HCT116 (cell line): Measurements from ENCODE around the gene SPON1. TPM values are rescaled to one million over a fixed set of nuclear protein-coding genes. Genes with fewer than 3 reads are reported as not detected.

Experiments
- ATAC-seq: fragments of 200-7000 bp; cut with Tn5 transposase; 2 replicates; pipeline ENCODE4 v1.9.1; 2020; ENCODE audit warnings: mild to moderate bottlenecking, moderate library complexity
- BruUV-seq: library from RNA; stranded (reverse); fragments of 400-500 nt; replicated peaks from 2 replicates; lab custom pipeline; 2021; lab: Mats Ljungman, UMichigan
- CTCF ChIA-PET: fragments of 300-600 bp; sonication (Branson Sonifier 250); formaldehyde crosslinking; loops from one replicate; lab custom pipeline; 2021; ENCODE audit warnings: antibody characterized with exemption; lab: Charles Lee
- POLR2A ChIA-PET: fragments of 300-600, 350-600 bp; sonication (Branson Sonifier 250); formaldehyde crosslinking; loops from one replicate; lab custom pipeline; 2021; ENCODE audit warnings: antibody characterized with exemption; lab: Charles Lee
- RAD21 ChIA-PET, 2 experiments: fragments of 300-600 bp; sonication (Branson Sonifier 250); formaldehyde crosslinking; loops; one replicate each; lab custom pipeline; 2023; ENCODE audit warnings: low total read pairs in 2 of 2; ENCODE audit not compliant: uncharacterized antibody in 2 of 2, unreplicated experiment in 2 of 2, low non-redundant PET in 1 of 2; lab: Charles Lee
- DNase-seq: peaks from one replicate; pipeline ENCODE4 v3.0.0-alpha.2; 2010; ENCODE audit warnings: low read depth, low spot score
- H2AFZ ChIP-seq: fragments of 200-600 bp; shearing (Covaris generic), sonication (generic); 2 replicates; pipeline ENCODE4 v1.6.1; 2017; ENCODE audit warnings: low read depth, mixed run types, mixed read lengths, antibody characterized with exemption, low read length; ENCODE audit not compliant: poor library complexity, severe bottlenecking
- H3K27ac ChIP-seq: 2 replicates; pipeline ENCODE4 v1.5.1; 2012; ENCODE audit warnings: low read depth, low read length
- H3K27me3 ChIP-seq: fragments of 200-600 bp; sonication (generic); 2 replicates; pipeline ENCODE4 v1.6.1; 2016; ENCODE audit warnings: mixed run types, low read length, mixed read lengths; ENCODE audit not compliant: insufficient read depth
- H3K36me3 ChIP-seq, 2 experiments: fragments of 200-500 bp in 1 of 2; fragments of 200-600 bp in 1 of 2; sonication (Bioruptor generic) in 1 of 2; sonication (generic) in 1 of 2; 2 replicates each; pipeline versions ENCODE4 v1.5.1 to v1.6.1; 2014 to 2016; ENCODE audit warnings: low read length in 2 of 2, inconsistent platforms in 1 of 2, mixed read lengths in 1 of 2, mixed run types in 1 of 2; ENCODE audit not compliant: insufficient read depth in 2 of 2, control insufficient read depth in 1 of 2
- H3K4me1 ChIP-seq, 2 experiments: fragments of 200-600 bp in 1 of 2; sonication (generic) in 1 of 2; 2 replicates each; pipeline versions ENCODE4 v1.5.1 to v1.6.1; 2012 to 2017; ENCODE audit warnings: low read length in 2 of 2, inconsistent platforms in 1 of 2, mild to moderate bottlenecking in 1 of 2, mixed read lengths in 1 of 2, mixed run types in 1 of 2, moderate library complexity in 1 of 2; ENCODE audit not compliant: insufficient read depth in 2 of 2, control insufficient read depth in 1 of 2
- H3K4me2 ChIP-seq: fragments of 200-600 bp; sonication (generic); 2 replicates; pipeline ENCODE4 v1.6.1; 2017; ENCODE audit warnings: mixed run types, low read length, mixed read lengths
- H3K4me3 ChIP-seq, 2 experiments: fragments of 200-600 bp in 1 of 2; sonication (generic) in 1 of 2; replicated peaks in 1 of 2; 2 replicates each; pipeline ENCODE4 v1.5.1; 2011 to 2016; ENCODE audit warnings: low read length in 2 of 2, control low read depth in 1 of 2, low read depth in 1 of 2, mild to moderate bottlenecking in 1 of 2, mixed read lengths in 1 of 2, mixed run types in 1 of 2
- H3K79me2 ChIP-seq: fragments of 200-600 bp; sonication (generic); 2 replicates; pipeline ENCODE4 v1.6.1; 2017; ENCODE audit warnings: mild to moderate bottlenecking, mixed run types, low read length, moderate library complexity, mixed read lengths; ENCODE audit not compliant: insufficient read depth
- H3K9ac ChIP-seq: fragments of 200-600 bp; sonication (generic); 2 replicates; pipeline ENCODE4 v1.6.1; 2016; ENCODE audit warnings: low read length, mixed read lengths
- H3K9me2 ChIP-seq: fragments of 200-600 bp; sonication (generic), shearing (Covaris generic); 2 replicates; pipeline ENCODE4 v1.6.1; 2017; ENCODE audit warnings: mixed run types, mild to moderate bottlenecking, moderate library complexity; ENCODE audit not compliant: insufficient read depth
- H3K9me3 ChIP-seq, 2 experiments: fragments of 200-500 bp in 1 of 2; fragments of 200-600 bp in 1 of 2; sonication (Bioruptor generic) in 1 of 2; sonication (generic) in 1 of 2; 2 replicates each; pipeline ENCODE4 v1.6.1; 2014 to 2017; ENCODE audit warnings: low read length in 2 of 2, mixed read lengths in 2 of 2, inconsistent platforms in 1 of 2, low read depth in 1 of 2, mild to moderate bottlenecking in 1 of 2, mixed run types in 1 of 2, moderate library complexity in 1 of 2; ENCODE audit not compliant: control insufficient read depth in 1 of 2, insufficient read depth in 1 of 2
- H4K20me1 ChIP-seq: fragments of 200-600 bp; sonication (generic), shearing (Covaris generic); 2 replicates; pipeline ENCODE4 v1.6.1; 2017; ENCODE audit warnings: mixed run types, mild to moderate bottlenecking, moderate library complexity; ENCODE audit not compliant: insufficient read depth
- CBX3 ChIP-seq: IDR thresholded peaks from 2 replicates; pipeline ENCODE4 v1.6.1; 2012; ENCODE audit warnings: low read depth
- EZH2phosphoT487 ChIP-seq: fragments of 200-600 bp; IDR thresholded peaks from 2 replicates; pipeline ENCODE4 v1.6.1; 2018; ENCODE audit warnings: antibody characterized with exemption, borderline replicate concordance
- JUND ChIP-seq: IDR thresholded peaks from 2 replicates; pipeline ENCODE4 v1.6.1; 2012
- POLR2AphosphoS5 ChIP-seq: IDR thresholded peaks from 2 replicates; pipeline ENCODE4 v1.6.1; 2011; ENCODE audit warnings: mild to moderate bottlenecking, low read depth, low read length, moderate library complexity
- SIN3A ChIP-seq: IDR thresholded peaks from 2 replicates; pipeline ENCODE4 v1.6.1; 2012; ENCODE audit warnings: low read depth
- SRF ChIP-seq: IDR thresholded peaks from 2 replicates; pipeline ENCODE4 v1.6.1; 2012; ENCODE audit warnings: low read depth
- TCF7L2 ChIP-seq: IDR thresholded peaks from 2 replicates; pipeline ENCODE4 v1.7.0; 2011; ENCODE audit warnings: borderline replicate concordance, inconsistent platforms; ENCODE audit not compliant: insufficient read depth, insufficient read length; ENCODE audit errors: extremely low read depth
- ZNF274 ChIP-seq: fragments of 200-500 bp; sonication (Bioruptor generic); IDR thresholded peaks from 2 replicates; pipeline ENCODE4 v1.6.1; 2014; ENCODE audit warnings: mild to moderate bottlenecking, low read depth, low read length, inconsistent platforms
- intact Hi-C: fragments of 100-400 bp; cut with micrococcal nuclease; formaldehyde crosslinking; loops from 2 replicates; pipeline ENCODE4 v1.10.0; 2022
- total RNA-seq: library from RNA; stranded (reverse); gene quantifications from one replicate; pipeline ENCODE4 v1.2.1, GENCODE V29; 2021; ENCODE audit not compliant: unreplicated experiment
- TF ChIP-seq, protein P1 (sequence below), 3 experiments: fragments of 200-600 bp in 1 of 3; sonication (generic) in 1 of 3; IDR thresholded peaks in 2 of 3; conservative IDR thresholded peaks in 1 of 3; 2 replicates each; pipeline ENCODE4 v1.5.1; 2012 to 2017; ENCODE audit warnings: low read depth in 2 of 3, low read length in 2 of 3, antibody characterized with exemption in 1 of 3, borderline replicate concordance in 1 of 3, control low read depth in 1 of 3, mild to moderate bottlenecking in 1 of 3, mixed read lengths in 1 of 3, mixed run types in 1 of 3, moderate library complexity in 1 of 3; ENCODE audit not compliant: insufficient read depth in 1 of 3
- TF ChIP-seq, protein P2 (sequence below): IDR thresholded peaks from 2 replicates; pipeline ENCODE4 v1.6.1; 2011; ENCODE audit warnings: mild to moderate bottlenecking, low read length, moderate library complexity; ENCODE audit not compliant: insufficient replicate concordance; ENCODE audit errors: extremely low read depth
- TF ChIP-seq, protein P3 (sequence below): IDR thresholded peaks from 2 replicates; pipeline ENCODE4 v1.6.1; 2012
- TF ChIP-seq, protein P4 (sequence below): IDR thresholded peaks from 2 replicates; pipeline ENCODE4 v1.6.1; 2012; ENCODE audit warnings: low read depth

SPON1 gene
- total RNA-seq, 1 experiment from 2014 or later: 0.17 TPM

DNA sequence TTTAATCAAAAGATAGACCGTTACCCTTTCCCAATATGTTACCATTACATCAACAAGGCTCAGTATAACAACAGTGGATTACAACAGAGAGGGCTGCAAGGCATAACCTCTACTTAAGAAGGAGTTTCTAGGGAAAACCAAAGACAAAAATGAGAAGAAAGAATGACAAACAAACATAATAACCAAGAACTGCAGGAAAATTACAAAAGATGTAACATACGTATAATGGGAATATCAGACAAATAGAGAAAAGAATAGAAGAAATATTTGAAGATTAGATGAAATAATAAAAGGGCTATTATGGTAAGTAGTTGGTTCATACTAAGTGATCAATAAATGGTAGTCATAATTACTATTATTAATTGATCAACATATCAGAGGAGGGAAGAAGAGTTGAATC, 39.1 kb downstream of the SPON1 start:
- TF ChIP-seq JUND: no peak
- TF ChIP-seq, protein P1, sequence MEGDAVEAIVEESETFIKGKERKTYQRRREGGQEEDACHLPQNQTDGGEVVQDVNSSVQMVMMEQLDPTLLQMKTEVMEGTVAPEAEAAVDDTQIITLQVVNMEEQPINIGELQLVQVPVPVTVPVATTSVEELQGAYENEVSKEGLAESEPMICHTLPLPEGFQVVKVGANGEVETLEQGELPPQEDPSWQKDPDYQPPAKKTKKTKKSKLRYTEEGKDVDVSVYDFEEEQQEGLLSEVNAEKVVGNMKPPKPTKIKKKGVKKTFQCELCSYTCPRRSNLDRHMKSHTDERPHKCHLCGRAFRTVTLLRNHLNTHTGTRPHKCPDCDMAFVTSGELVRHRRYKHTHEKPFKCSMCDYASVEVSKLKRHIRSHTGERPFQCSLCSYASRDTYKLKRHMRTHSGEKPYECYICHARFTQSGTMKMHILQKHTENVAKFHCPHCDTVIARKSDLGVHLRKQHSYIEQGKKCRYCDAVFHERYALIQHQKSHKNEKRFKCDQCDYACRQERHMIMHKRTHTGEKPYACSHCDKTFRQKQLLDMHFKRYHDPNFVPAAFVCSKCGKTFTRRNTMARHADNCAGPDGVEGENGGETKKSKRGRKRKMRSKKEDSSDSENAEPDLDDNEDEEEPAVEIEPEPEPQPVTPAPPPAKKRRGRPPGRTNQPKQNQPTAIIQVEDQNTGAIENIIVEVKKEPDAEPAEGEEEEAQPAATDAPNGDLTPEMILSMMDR (IDR thresholded peaks at IDR 0.05 in 2 of 3, conservative IDR thresholded peaks at IDR 0.05 in 1 of 3; ENCODE audit: borderline replicate concordance in 1 of 3, insufficient read depth in 1 of 3, low read depth in 2 of 3, low read length in 2 of 3): no peak
- TF ChIP-seq TCF7L2: no peak
- TF ChIP-seq, protein P2, sequence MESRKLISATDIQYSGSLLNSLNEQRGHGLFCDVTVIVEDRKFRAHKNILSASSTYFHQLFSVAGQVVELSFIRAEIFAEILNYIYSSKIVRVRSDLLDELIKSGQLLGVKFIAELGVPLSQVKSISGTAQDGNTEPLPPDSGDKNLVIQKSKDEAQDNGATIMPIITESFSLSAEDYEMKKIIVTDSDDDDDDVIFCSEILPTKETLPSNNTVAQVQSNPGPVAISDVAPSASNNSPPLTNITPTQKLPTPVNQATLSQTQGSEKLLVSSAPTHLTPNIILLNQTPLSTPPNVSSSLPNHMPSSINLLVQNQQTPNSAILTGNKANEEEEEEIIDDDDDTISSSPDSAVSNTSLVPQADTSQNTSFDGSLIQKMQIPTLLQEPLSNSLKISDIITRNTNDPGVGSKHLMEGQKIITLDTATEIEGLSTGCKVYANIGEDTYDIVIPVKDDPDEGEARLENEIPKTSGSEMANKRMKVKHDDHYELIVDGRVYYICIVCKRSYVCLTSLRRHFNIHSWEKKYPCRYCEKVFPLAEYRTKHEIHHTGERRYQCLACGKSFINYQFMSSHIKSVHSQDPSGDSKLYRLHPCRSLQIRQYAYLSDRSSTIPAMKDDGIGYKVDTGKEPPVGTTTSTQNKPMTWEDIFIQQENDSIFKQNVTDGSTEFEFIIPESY: no peak
- TF ChIP-seq, protein P3, sequence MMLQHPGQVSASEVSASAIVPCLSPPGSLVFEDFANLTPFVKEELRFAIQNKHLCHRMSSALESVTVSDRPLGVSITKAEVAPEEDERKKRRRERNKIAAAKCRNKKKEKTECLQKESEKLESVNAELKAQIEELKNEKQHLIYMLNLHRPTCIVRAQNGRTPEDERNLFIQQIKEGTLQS: no peak
- TF ChIP-seq, protein P4, sequence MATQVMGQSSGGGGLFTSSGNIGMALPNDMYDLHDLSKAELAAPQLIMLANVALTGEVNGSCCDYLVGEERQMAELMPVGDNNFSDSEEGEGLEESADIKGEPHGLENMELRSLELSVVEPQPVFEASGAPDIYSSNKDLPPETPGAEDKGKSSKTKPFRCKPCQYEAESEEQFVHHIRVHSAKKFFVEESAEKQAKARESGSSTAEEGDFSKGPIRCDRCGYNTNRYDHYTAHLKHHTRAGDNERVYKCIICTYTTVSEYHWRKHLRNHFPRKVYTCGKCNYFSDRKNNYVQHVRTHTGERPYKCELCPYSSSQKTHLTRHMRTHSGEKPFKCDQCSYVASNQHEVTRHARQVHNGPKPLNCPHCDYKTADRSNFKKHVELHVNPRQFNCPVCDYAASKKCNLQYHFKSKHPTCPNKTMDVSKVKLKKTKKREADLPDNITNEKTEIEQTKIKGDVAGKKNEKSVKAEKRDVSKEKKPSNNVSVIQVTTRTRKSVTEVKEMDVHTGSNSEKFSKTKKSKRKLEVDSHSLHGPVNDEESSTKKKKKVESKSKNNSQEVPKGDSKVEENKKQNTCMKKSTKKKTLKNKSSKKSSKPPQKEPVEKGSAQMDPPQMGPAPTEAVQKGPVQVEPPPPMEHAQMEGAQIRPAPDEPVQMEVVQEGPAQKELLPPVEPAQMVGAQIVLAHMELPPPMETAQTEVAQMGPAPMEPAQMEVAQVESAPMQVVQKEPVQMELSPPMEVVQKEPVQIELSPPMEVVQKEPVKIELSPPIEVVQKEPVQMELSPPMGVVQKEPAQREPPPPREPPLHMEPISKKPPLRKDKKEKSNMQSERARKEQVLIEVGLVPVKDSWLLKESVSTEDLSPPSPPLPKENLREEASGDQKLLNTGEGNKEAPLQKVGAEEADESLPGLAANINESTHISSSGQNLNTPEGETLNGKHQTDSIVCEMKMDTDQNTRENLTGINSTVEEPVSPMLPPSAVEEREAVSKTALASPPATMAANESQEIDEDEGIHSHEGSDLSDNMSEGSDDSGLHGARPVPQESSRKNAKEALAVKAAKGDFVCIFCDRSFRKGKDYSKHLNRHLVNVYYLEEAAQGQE: no peak
- no peak for TF ChIP-seq POLR2AphosphoS5
- TF ChIP-seq CBX3: no peak
- TF ChIP-seq ZNF274: no peak
- TF ChIP-seq SRF: no peak
- no peak for TF ChIP-seq SIN3A
- TF ChIP-seq EZH2phosphoT487: no peak
- TF ChIP-seq, all 23 proteins: peak for 0
- no peak for DNase-seq
- no peak for ATAC-seq
- POLR2A ChIA-PET: no interaction called here
- Histone ChIP-seq H3K4me1 (no peaks in the 10 kb centered on the region), H3K9me2 (no peaks in the 10 kb centered on the region), H2AFZ (no peak overlapping the region), H3K79me2 (no peaks in the 10 kb centered on the region), H4K20me1 (no peaks in the 10 kb centered on the region), H3K36me3 (no peaks in the 10 kb centered on the region), H3K9me3 (no peaks in the 10 kb centered on the region; a peak in 1 of 4 replicates), H3K4me3 (no peak overlapping the region), H3K9ac (no peak overlapping the region), H3K27ac (no peak overlapping the region), H3K27me3 (peaks cover 5% of the 10 kb centered on the region), H3K4me2 (no peak overlapping the region)
- no TSS peak for BruUV-seq
- RAD21 ChIA-PET: no interaction called here
- CTCF ChIA-PET: no interaction called here
- intact Hi-C loops: no loop called here
